K562 (cell line): ENCODE results near the gene NECTIN4. TPM values are rescaled to one million over a fixed set of nuclear protein-coding genes. Genes with fewer than 3 reads are reported as not detected.

Experiments
- ATAC-seq: fragments of 200-7000 bp; cut with Tn5 transposase; 3 replicates; pipeline ENCODE4 v1.9.1; 2020; ENCODE audit warnings: moderate library complexity
- BruUV-seq: library from RNA; stranded (reverse); fragments of 400-500 nt; replicated peaks from 2 replicates; lab custom pipeline; 2021; lab: Mats Ljungman, UMichigan
- CTCF ChIA-PET: fragments of 300-600 bp; formaldehyde crosslinking; extraction: SDS; loops from one replicate; lab custom pipeline; 2021; ENCODE audit warnings: low intra/inter-chr PET ratio; lab: Yijun Ruan, JAX
- POLR2A ChIA-PET: fragments of 300-600, 350-650 bp; sonication (Branson Sonifier 250); formaldehyde crosslinking; extraction: SDS; loops from one replicate; lab custom pipeline; 2021; ENCODE audit warnings: antibody characterized with exemption, inconsistent platforms; lab: Yijun Ruan, JAX
- DNase-seq, 4 experiments: peaks; one replicate each; pipeline versions ENCODE4 v3.0.0 to v3.0.0-alpha.2; 2011 to 2018; ENCODE audit warnings: low spot score in 3 of 4, mixed read lengths in 3 of 4; ENCODE audit errors: extremely low read depth in 1 of 4
- FAIRE-seq: peaks from 2 replicates; lab custom pipeline; 2011; peaks lifted over from hg19 to GRCh38; lab: Jason Lieb, UNC
- H2AFZ ChIP-seq: 2 replicates; pipeline ENCODE4 v1.6.0; 2011; ENCODE audit warnings: low read depth, low read length, control low read depth, inconsistent platforms
- H3K27ac ChIP-seq: fragments of 200-600 bp; 3 replicates; pipeline ENCODE4 v1.8.0; 2011; ENCODE audit warnings: low read depth, mild to moderate bottlenecking, control low read depth, inconsistent platforms, low read length, moderate library complexity, mixed read lengths; ENCODE audit errors: extremely low read depth
- H3K27me3 ChIP-seq, 2 experiments: fragments of 300-600 bp in 1 of 2; 2 replicates in 1 of 2; 3 replicates in 1 of 2; pipeline versions ENCODE4 v1.6.0 to v1.8.0; 2011; ENCODE audit warnings: inconsistent platforms in 2 of 2, low read length in 2 of 2, mild to moderate bottlenecking in 1 of 2, mixed read lengths in 1 of 2, moderate library complexity in 1 of 2; ENCODE audit not compliant: control insufficient read depth in 2 of 2, insufficient read depth in 2 of 2
- H3K36me3 ChIP-seq: fragments of 300-600 bp; 3 replicates; pipeline ENCODE4 v1.8.0; 2011; ENCODE audit warnings: mild to moderate bottlenecking, low read length, inconsistent platforms; ENCODE audit not compliant: control insufficient read depth, insufficient read depth
- H3K4me1 ChIP-seq, 2 experiments: fragments of 200-600 bp in 1 of 2; replicated peaks in 1 of 2; 2 replicates in 1 of 2; 3 replicates in 1 of 2; pipeline versions ENCODE4 v1.5.1 to v1.8.0; 2011; ENCODE audit warnings: inconsistent platforms in 2 of 2, low read length in 2 of 2, mild to moderate bottlenecking in 1 of 2, mixed read lengths in 1 of 2, moderate library complexity in 1 of 2; ENCODE audit not compliant: control insufficient read depth in 2 of 2, insufficient read depth in 2 of 2
- H3K4me2 ChIP-seq: 2 replicates; pipeline ENCODE4 v1.6.1; 2011; ENCODE audit warnings: low read length, control low read depth, inconsistent platforms, mixed read lengths; ENCODE audit not compliant: insufficient read depth
- H3K4me3 ChIP-seq: fragments of 200-600 bp; sonication (generic), shearing (Covaris generic); 2 replicates; pipeline ENCODE4 v1.5.1; 2016; ENCODE audit warnings: control low read depth, inconsistent platforms
- H3K79me2 ChIP-seq: fragments of 200-600 bp; 3 replicates; pipeline ENCODE4 v1.8.0; 2011; ENCODE audit warnings: low read length, inconsistent platforms; ENCODE audit not compliant: control insufficient read depth, insufficient read depth
- H3K9ac ChIP-seq, 2 experiments: 2 replicates each; pipeline versions ENCODE4 v1.6.0 to v1.6.1; 2011; ENCODE audit warnings: low read depth in 2 of 2, low read length in 2 of 2, control low read depth in 1 of 2, inconsistent platforms in 1 of 2, mild to moderate bottlenecking in 1 of 2, mixed read lengths in 1 of 2; ENCODE audit not compliant: insufficient read depth in 1 of 2
- H3K9me1 ChIP-seq: one replicate; pipeline ENCODE4 v1.6.0; 2011; ENCODE audit warnings: inconsistent platforms, mild to moderate bottlenecking, low read length, moderate library complexity; ENCODE audit not compliant: control insufficient read depth, insufficient read depth
- H3K9me3 ChIP-seq: replicated peaks from 2 replicates; pipeline ENCODE4 v1.5.1; 2011; ENCODE audit warnings: low read depth, low read length, inconsistent platforms; ENCODE audit not compliant: control insufficient read depth, insufficient read depth
- H4K20me1 ChIP-seq: replicated peaks from 2 replicates; pipeline ENCODE4 v1.6.1; 2011; ENCODE audit warnings: low read length, inconsistent platforms, mixed read lengths; ENCODE audit not compliant: control insufficient read depth, insufficient read depth
- CTCFL ChIP-seq: IDR thresholded peaks from 2 replicates; pipeline ENCODE4 v1.6.1; 2011; ENCODE audit warnings: borderline replicate concordance, low read depth, mild to moderate bottlenecking, moderate library complexity, low read length; ENCODE audit not compliant: insufficient read depth, poor library complexity, severe bottlenecking
- E2F5 ChIP-seq: sonication (generic); formaldehyde crosslinking; IDR thresholded peaks from 2 replicates; pipeline ENCODE4 v1.8.0; 2022; ENCODE audit warnings: mild to moderate bottlenecking, missing genetic modification reagents
- HLTF ChIP-seq: fragments of 450-650 bp; IDR thresholded peaks from 2 replicates; pipeline ENCODE4 v1.6.1; 2016
- L3MBTL2 ChIP-seq: fragments of 450-650 bp; IDR thresholded peaks from 2 replicates; pipeline ENCODE4 v1.6.1; 2016; ENCODE audit warnings: mild to moderate bottlenecking, moderate library complexity
- MAFG ChIP-seq: fragments of 450-650 bp; conservative IDR thresholded peaks from 2 replicates; pipeline ENCODE4 v1.6.1; 2016; ENCODE audit warnings: missing genetic modification characterization, missing compliant biosample characterization
- POLR3G ChIP-seq: IDR thresholded peaks from 2 replicates; pipeline ENCODE4 v1.6.1; 2011; ENCODE audit not compliant: insufficient read length, insufficient replicate concordance; ENCODE audit errors: extremely low read depth
- SETDB1 ChIP-seq: IDR thresholded peaks from one replicate; pipeline ENCODE4 v1.6.1; 2012; ENCODE audit warnings: low read length, control low read depth, inconsistent platforms
- USF2 ChIP-seq: sonication (generic); formaldehyde crosslinking; IDR thresholded peaks from 2 replicates; pipeline ENCODE4 v1.5.0; 2020; ENCODE audit warnings: missing genetic modification reagents
- ZBTB12 ChIP-seq: fragments of 250-450 bp; sonication (Bioruptor Pico); IDR thresholded peaks from 2 replicates; pipeline ENCODE4 v1.4.0; 2020
- ZNF146 ChIP-seq: IDR thresholded peaks from one replicate; pipeline ENCODE4 v1.6.1; 2018; ENCODE audit warnings: missing compliant biosample characterization; ENCODE audit not compliant: unreplicated experiment
- ZNF280A ChIP-seq: fragments of 450-650 bp; IDR thresholded peaks from 2 replicates; pipeline ENCODE4 v1.6.1; 2018; ENCODE audit warnings: mild to moderate bottlenecking, low read depth; ENCODE audit not compliant: partially characterized antibody
- WGBS: fragments of 100-300 bp; shearing (Covaris generic); methylation state at CpG from one replicate; pipeline ENCODE4 v1.1.6; 2016; ENCODE audit warnings: low coverage, mixed read lengths; ENCODE audit not compliant: insufficient coverage; ENCODE audit errors: missing lambda C conversion rate; 5-methylcytosine and 5-hydroxymethylcytosine counted together
- in situ Hi-C: fragments of 300-500 bp; cut with MboI; formaldehyde crosslinking; loops from 4 replicates; pipeline ENCODE4 v1.15.0; 2018; ENCODE audit warnings: inconsistent platforms, mixed read lengths
- intact Hi-C: fragments of 100-400 bp; cut with micrococcal nuclease; formaldehyde crosslinking; loops from 2 replicates; pipeline ENCODE4 v1.14.2; 2022
- polyA plus RNA-seq, 8 experiments: library from polyadenylated mRNA; depleted of rRNA in 4 of 8; stranded (reverse) in 5 of 8; unstranded in 3 of 8; fragments of >200 nt; fragmentation: Nextera tagmentation in 2 of 8; fragmentation: Illumina TruSeq in 1 of 8; extraction: Ambion mirVana in 2 of 8; extraction: Trizol in 1 of 8; gene quantifications; 2 replicates each; pipeline versions ENCODE4 v1.2.1 to v1.2.3, GENCODE V29; 2011 to 2014; ENCODE audit warnings: inconsistent platforms in 1 of 8, missing spikeins in 1 of 8
- total RNA-seq, 7 experiments: library from RNA; depleted of rRNA in 6 of 7; stranded (reverse); fragments of >200 nt in 6 of 7; fragmentation: Illumina TruSeq in 2 of 7; extraction: Trizol in 2 of 7; gene quantifications; 2 replicates each; pipeline versions ENCODE4 v1.2.1 to v1.2.3, GENCODE V29; 2011 to 2021; ENCODE audit warnings: low replicate concordance in 1 of 7

The NECTIN4 gene
- total and polyA plus RNA-seq, 9 of the 15 experiments (the other 6 are each of a cell fraction or from before 2014, with no cell fraction given) = 0.01 to 0.09 TPM; not detected in 7

GRCh38 chr1:161021165-161021969, 68.0 kb downstream of the NECTIN4 start:
- peak overlapping the region; percentile 99 for H2AFZ ChIP-seq
- H3K9me3 ChIP-seq = no peaks in the 10 kb centered on the region
- 5% methylated on average over 33 of the region's 34 CpGs for WGBS
- 0 out of 3 replicates have a peak, but pooled peaks cover 2% of the 10 kb centered on the region for H3K36me3 ChIP-seq
- POLR2A ChIA-PET = interaction anchor here (0.6 to 3.9 kb wide), 18 partner anchors 8 to 174 kb away, joined by 3 to 19 read pairs (median 4); partner anchors contain the start of genes PPOX, TSTD1 and USF1
- H3K4me2 ChIP-seq = peak overlapping the region; percentile 97
- H3K9me1 ChIP-seq = peaks cover 3% of the 10 kb centered on the region
- CTCF ChIA-PET = no interaction called here
- peaks cover 26 to 30% of the 10 kb centered on the region in 2 experiments for H3K4me1 ChIP-seq
- H3K9ac ChIP-seq = peak overlapping the region; percentile 88 to 90
- TSS peak; percentile 87 for BruUV-seq
- intact Hi-C loops = no loop called here
- H3K27me3 ChIP-seq = no peaks in the 10 kb centered on the region
- H3K4me3 ChIP-seq = peak overlapping the region; percentile 87
- DNase-seq (peak; percentile 96 to 98 (median 98)), ATAC-seq (peak; percentile 89), FAIRE-seq (peak; percentile 91)
- no peaks in the 10 kb centered on the region for H4K20me1 ChIP-seq
- H3K79me2 ChIP-seq = peaks cover 46% of the 10 kb centered on the region
- in situ Hi-C loops = no loop called here
- peak overlapping the region; percentile 96 for H3K27ac ChIP-seq
- TF ChIP-seq ZNF146 (CRISPR knock-in tag) (no peak), L3MBTL2 (peak; percentile 76), USF2 (CRISPR knock-in tag) (no peak), ZNF280A (peak; percentile 22), E2F5 (CRISPR knock-in tag) (no peak), MAFG (tag) (no peak), ZBTB12 (CRISPR knock-in tag) (no peak), SETDB1 (no peak), HLTF (peak; percentile 78; the same call in 1 of the 2 replicates), CTCFL (no peak), POLR3G (no peak)
